Thoracic aorta (tissue), 2 donors: ENCODE results near the gene GLT1D1. TPM values are rescaled to one million over a fixed set of nuclear protein-coding genes. Genes with fewer than 3 reads are reported as not detected.

Source experiments
- ATAC-seq: fragments of 150-250 bp; one replicate; pipeline ENCODE4 v1.8.0; 2017; ENCODE audit warnings: low read depth; ENCODE audit not compliant: insufficient number of reproducible peaks, low FRiP score
- DNase-seq: peaks from one replicate; pipeline ENCODE4 v3.0.0-alpha.2; 2020; ENCODE audit warnings: low spot score
- H3K27ac ChIP-seq, 2 donors: fragments of 200-600 bp; sonication (generic); 1 replicate in 1 of 2; 2 replicates in 1 of 2; pipeline ENCODE4 v1.5.1; 2016; ENCODE audit warnings: mild to moderate bottlenecking in 2 of 2, moderate library complexity in 2 of 2
- H3K27me3 ChIP-seq: fragments of 200-600 bp; sonication (generic); replicated peaks from 2 replicates; pipeline ENCODE4 v1.6.0; 2016; ENCODE audit warnings: mild to moderate bottlenecking; ENCODE audit not compliant: insufficient read depth
- H3K36me3 ChIP-seq: fragments of 200-600 bp; sonication (generic); one replicate; pipeline ENCODE4 v1.5.1; 2016
- H3K4me1 ChIP-seq, 2 donors: fragments of 200-600 bp; sonication (generic); 1 replicate in 1 of 2; 2 replicates in 1 of 2; pipeline versions ENCODE4 v1.5.1 to v1.6.0; 2016; ENCODE audit warnings: low read depth in 2 of 2, mild to moderate bottlenecking in 1 of 2; ENCODE audit not compliant: control insufficient read depth in 1 of 2
- H3K4me3 ChIP-seq: fragments of 200-600 bp; sonication (generic); 2 replicates; pipeline ENCODE4 v1.5.1; 2016; ENCODE audit warnings: mild to moderate bottlenecking
- H3K9me3 ChIP-seq: fragments of 200-600 bp; sonication (generic); 2 replicates; pipeline ENCODE4 v1.5.1; 2016
- total RNA-seq, 2 donors: library from RNA; depleted of rRNA; stranded (reverse); fragments of >200 nt; gene quantifications; one replicate each; pipeline versions ENCODE4 v1.1.0 to v1.2.3, GENCODE V29; 2016
- TF ChIP-seq, protein P1 (sequence below): fragments of 200-600 bp; sonication (generic); IDR thresholded peaks from one replicate; pipeline ENCODE4 v1.5.1; 2019; ENCODE audit warnings: antibody characterized with exemption

GLT1D1 gene
- total RNA-seq, 2 donors from 2014 or later, result 0.68 to 0.85 TPM

DNA sequence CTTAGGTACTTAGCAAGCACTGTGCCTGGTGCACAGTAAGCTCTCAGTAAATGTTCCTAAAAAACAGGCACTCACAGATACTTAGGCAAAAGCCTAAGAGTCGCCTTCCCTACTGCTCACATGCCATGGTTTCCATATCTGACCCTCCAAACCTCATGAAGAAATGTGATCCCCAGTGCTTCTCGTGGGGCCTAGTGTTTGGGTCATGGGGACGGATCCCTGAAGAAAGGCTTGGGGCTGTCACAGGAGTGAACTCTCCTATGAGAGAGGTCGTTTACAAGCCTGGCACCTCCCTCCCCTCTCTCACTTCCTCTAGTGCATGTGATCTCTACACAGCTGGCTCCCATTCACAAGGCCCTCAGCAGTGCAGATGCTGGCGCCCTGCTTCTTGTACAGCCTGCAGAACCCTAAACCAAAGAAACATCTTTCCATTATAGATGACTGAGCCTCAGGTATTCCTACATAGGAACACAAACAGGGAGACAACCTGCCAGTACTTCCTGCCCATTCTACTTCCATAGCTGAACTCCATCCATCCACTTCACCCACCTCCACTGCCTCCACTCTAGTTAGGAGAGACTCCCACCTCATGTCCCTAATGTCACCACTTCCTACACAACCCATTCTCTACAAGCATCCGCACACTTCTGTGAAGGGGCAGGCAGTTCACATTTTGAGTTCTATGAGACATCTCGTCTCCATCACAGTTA, 32.4 kb upstream of the GLT1D1 start:
- DNase-seq (no peak), ATAC-seq (no peak)
- no peaks in the 10 kb centered on the region for H3K36me3 ChIP-seq
- no peaks in the 10 kb centered on the region for H3K9me3 ChIP-seq
- no peak overlapping the region for H3K4me3 ChIP-seq
- no peaks in the 10 kb centered on the region for H3K27me3 ChIP-seq
- H3K4me1 ChIP-seq, result peaks cover 53 to 81% of the 10 kb centered on the region in 2 donors
- TF ChIP-seq, protein P1, sequence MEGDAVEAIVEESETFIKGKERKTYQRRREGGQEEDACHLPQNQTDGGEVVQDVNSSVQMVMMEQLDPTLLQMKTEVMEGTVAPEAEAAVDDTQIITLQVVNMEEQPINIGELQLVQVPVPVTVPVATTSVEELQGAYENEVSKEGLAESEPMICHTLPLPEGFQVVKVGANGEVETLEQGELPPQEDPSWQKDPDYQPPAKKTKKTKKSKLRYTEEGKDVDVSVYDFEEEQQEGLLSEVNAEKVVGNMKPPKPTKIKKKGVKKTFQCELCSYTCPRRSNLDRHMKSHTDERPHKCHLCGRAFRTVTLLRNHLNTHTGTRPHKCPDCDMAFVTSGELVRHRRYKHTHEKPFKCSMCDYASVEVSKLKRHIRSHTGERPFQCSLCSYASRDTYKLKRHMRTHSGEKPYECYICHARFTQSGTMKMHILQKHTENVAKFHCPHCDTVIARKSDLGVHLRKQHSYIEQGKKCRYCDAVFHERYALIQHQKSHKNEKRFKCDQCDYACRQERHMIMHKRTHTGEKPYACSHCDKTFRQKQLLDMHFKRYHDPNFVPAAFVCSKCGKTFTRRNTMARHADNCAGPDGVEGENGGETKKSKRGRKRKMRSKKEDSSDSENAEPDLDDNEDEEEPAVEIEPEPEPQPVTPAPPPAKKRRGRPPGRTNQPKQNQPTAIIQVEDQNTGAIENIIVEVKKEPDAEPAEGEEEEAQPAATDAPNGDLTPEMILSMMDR, result no peak
- peak overlapping the region; percentile 94 to 96 for H3K27ac ChIP-seq

DNA sequence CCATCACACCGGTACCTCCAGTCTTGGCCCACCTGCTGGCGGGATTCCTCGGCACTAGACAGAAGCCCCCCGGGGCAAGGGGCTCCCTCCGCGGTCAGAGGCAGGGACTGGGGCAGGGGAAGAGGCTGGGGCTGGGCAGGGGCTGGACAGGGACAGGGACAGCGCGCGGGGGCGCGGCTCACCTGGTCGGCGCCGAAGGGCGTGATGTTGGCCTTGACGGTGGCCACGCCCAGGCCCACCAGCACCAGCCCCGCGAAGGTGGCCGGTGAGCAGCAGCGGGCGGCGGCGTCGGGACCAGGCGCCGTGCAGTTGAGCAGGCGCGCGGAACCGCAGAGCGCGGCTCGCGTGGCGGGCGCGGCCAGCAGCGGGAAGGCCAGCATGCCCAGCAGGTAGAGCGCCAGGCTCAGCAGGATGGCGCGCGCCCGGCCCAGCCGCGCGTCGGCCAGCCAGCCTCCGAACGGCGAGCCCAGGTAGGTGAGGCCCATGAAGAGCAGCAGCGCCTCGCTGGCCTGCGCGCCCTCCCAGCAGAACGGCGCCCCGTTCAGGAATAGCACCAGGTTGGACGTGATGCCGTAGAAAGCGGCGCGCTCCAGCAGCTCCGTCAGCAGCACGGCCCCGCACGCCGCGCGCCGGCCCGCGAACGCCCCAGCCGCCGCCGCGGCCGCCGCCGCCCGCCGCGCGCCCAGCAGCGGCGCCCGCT, 29.9 kb upstream of the GLT1D1 start:
- Histone ChIP-seq H3K36me3 (no peaks in the 10 kb centered on the region), H3K4me3 (peak overlapping the region; percentile 98), H3K27ac (peak overlapping the region; percentile 87 to 96), H3K9me3 (no peaks in the 10 kb centered on the region), H3K4me1 (peaks cover 28 to 56% of the 10 kb centered on the region in 2 donors), H3K27me3 (no peaks in the 10 kb centered on the region)
- TF ChIP-seq, protein P1, result no peak
- ATAC-seq (no peak), DNase-seq (no peak)

DNA sequence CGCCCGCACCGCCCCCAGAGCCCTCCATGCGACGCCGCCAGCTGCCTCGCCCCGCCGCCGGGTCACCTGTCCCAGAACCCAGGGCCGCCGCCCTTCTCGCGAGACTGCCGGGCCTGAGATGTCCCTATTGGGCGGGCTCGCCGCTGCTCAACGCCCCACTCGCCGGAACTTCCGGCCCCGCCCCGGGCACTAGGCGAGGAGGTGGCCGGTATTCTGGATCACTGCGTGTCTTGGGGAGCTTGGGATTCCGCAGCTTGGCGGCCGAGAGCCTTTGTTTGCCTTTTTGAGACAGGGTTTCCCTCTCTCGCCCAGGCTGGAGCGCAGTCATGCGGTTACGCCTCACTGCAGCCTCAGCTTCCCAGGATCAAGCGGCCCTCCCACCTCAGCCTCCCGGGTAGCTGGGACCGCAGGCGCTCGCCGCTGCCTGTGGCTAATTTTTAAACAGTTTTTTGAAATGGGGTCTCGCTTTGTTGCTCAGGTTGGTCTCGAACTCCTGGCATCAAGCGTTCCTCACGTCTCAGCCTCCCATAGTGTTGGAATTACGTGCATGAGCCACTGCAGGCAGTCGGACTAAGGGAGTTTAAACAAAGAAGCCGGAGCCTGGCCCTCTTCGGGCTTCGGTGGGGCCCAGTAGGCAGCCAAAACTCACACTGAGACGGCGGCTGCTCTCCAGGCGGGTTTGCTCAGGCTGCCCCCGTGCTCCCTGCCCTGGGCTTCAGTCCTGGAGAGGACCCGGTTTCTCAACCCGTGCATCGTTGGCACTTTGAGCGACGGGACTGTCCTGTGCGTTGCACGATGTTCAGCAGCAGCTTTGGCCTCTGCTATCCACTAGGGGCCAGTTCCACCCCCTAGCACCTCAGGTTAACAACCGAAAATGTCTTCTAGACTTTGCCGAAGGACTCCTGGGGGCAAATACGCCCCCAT, 29.1 kb upstream of the GLT1D1 start, which contains the start of gene SLC15A4:
SLC15A4 (minus strand) TSS at position 43 of the 924 bp plus-strand sequence; CDS start at position 28, 15 bp downstream.
- Histone ChIP-seq H3K27me3 (no peaks in the 10 kb centered on the region), H3K27ac (peak within 1 kb of the TSS; percentile 87 to 96), H3K4me3 (peak within 1 kb of the TSS; percentile 98), H3K4me1 (peaks cover 20 to 48% of the 10 kb centered on the region in 2 donors), H3K9me3 (no peaks in the 10 kb centered on the region), H3K36me3 (no peaks in the 10 kb centered on the region)
- DNase-seq, result peak; percentile 92
- TF ChIP-seq, protein P1, result no peak
- ATAC-seq, result peak; percentile 92

DNA sequence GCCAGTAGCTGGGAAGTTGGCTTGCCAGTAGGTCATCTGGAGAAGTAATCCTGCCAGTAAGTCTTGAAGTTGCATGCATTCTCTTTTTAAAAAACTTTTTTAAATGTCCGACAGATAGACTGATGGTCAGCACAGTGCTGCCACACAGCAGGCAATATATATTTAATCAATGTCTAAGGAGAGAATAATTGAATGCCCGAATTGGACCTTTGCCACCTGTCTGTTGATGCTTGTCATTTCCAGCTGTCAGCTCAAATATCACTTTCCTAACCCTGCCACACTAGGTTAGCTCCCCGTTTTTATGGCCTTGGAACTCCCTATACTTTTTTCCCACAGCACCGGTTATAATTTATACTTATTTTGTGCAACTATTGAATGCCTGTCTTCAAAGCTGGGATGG, 27.4 kb upstream of the GLT1D1 start:
- Histone ChIP-seq H3K36me3 (no peaks in the 10 kb centered on the region), H3K27ac (no peak overlapping the region), H3K9me3 (no peaks in the 10 kb centered on the region), H3K4me3 (no peak overlapping the region), H3K27me3 (no peaks in the 10 kb centered on the region), H3K4me1 (peaks cover 19 to 31% of the 10 kb centered on the region in 2 donors)
- TF ChIP-seq, protein P1, result no peak
- no peak for ATAC-seq
- DNase-seq, result no peak
